ENCODE data around the gene PRKACA. TPM values are rescaled to one million over a fixed set of nuclear protein-coding genes. Genes with fewer than 3 reads are reported as not detected.

Gene PRKACA
- total RNA-seq, 1 donor from 2014 or later, result 87.1 TPM

DNA sequence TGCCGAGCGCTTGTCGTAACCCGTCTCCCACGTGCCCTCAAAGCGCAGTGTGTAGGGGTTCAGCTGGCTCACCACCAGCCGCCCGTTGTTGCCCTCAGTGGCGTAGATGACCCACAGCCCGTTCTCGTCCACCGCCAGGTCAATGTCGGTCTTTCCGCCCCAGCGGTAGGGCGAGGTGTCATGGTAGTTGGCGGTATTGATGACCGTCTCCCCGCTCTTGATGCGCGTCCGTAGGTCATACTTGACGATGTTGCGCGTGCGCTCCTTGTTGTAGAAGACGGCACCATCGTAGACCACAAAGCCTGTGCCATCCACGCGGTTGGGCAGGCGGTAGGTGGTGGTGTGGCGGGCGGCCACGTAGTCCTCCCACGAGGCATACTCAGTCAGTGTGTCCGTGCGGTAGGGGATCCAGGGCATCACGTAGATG, 45.3 kb upstream of the PRKACA start:
- no peaks in the 10 kb centered on the region for H3K9me3 ChIP-seq
- DNase-seq, result no peak
- intact Hi-C loops (cut with DNase I), result no loop called here
- no peak for ATAC-seq
- H3K4me3 ChIP-seq, result no peak overlapping the region
- H3K27ac ChIP-seq, result no peak overlapping the region
- TF ChIP-seq, protein P1, sequence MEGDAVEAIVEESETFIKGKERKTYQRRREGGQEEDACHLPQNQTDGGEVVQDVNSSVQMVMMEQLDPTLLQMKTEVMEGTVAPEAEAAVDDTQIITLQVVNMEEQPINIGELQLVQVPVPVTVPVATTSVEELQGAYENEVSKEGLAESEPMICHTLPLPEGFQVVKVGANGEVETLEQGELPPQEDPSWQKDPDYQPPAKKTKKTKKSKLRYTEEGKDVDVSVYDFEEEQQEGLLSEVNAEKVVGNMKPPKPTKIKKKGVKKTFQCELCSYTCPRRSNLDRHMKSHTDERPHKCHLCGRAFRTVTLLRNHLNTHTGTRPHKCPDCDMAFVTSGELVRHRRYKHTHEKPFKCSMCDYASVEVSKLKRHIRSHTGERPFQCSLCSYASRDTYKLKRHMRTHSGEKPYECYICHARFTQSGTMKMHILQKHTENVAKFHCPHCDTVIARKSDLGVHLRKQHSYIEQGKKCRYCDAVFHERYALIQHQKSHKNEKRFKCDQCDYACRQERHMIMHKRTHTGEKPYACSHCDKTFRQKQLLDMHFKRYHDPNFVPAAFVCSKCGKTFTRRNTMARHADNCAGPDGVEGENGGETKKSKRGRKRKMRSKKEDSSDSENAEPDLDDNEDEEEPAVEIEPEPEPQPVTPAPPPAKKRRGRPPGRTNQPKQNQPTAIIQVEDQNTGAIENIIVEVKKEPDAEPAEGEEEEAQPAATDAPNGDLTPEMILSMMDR (IDR thresholded peaks at IDR 0.05), result no peak
- H3K36me3 ChIP-seq, result peaks cover 23% of the 10 kb centered on the region
- no peaks in the 10 kb centered on the region for H3K27me3 ChIP-seq (ENCODE audit: low read depth)
- peaks cover 18% of the 10 kb centered on the region for H3K4me1 ChIP-seq

DNA sequence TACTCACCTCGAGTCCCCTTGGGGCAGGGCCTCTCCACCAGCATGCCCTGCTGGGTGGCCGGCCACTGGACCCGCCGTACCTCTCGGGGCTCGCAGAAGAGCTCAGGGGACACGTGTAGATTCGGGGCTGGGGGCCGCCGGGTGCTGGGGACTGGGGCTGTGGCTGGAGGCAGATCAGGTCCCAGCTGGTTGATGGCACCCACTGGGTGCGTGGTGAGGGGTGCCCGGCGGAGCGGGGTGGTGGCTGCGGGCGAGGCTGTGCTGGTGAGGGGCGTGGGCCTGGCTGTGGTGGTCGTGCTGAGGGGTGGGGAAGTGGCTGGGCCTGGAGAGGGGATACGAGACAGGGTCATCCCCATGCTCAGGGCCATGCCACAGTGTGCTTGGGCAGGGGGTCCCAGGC, 43.7 kb upstream of the PRKACA start:
- Histone ChIP-seq H3K4me3 (no peak overlapping the region), H3K4me1 (peaks cover 2% of the 10 kb centered on the region), H3K27me3 (ENCODE audit: low read depth) (no peaks in the 10 kb centered on the region), H3K27ac (no peak overlapping the region), H3K9me3 (no peaks in the 10 kb centered on the region), H3K36me3 (peaks cover 37% of the 10 kb centered on the region)
- no peak for ATAC-seq
- no peak for DNase-seq
- TF ChIP-seq, protein P1 (IDR thresholded peaks at IDR 0.05), result no peak
- intact Hi-C loops (cut with DNase I), result no loop called here

DNA sequence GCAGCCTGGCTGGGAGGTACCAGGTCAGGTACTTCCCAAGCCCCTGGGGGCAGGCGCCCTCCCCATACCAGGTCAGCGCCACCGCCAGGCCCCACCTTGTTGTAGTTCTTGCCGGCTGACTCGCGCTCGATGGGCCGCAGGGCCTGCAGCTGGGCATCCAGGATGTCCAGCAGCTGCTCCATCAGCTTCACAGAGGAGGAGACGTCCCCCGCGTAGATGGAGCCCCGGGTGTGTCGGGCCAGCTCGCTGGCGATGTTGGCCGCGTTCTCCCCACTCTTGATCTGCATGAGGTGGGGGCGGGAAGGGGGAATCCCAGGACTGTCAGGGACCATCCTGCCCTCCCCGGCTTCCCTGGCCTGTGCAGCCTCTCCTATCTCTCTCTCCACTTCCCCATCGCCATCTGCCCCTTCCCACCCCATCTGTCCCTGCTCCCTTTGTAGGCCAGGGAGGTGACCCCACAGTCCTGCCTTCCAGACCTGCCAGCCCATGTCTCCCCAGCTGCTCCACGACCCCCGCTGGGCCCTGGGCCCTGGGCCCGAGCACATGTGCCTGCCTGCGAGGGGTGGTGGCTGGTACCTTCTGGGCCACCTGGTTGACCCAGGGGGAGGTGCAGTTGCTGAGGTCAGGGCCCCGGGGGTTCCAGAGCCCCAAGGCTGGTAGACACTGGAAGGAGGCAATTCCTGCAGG, 42.6 kb upstream of the PRKACA start:
- Histone ChIP-seq H3K27me3 (ENCODE audit: low read depth) (no peaks in the 10 kb centered on the region), H3K9me3 (no peaks in the 10 kb centered on the region), H3K36me3 (peaks cover 48% of the 10 kb centered on the region), H3K4me1 (no peaks in the 10 kb centered on the region), H3K4me3 (no peak overlapping the region), H3K27ac (no peak overlapping the region)
- DNase-seq (no peak), ATAC-seq (no peak)
- TF ChIP-seq, protein P1 (IDR thresholded peaks at IDR 0.05), result no peak
- intact Hi-C loops (cut with DNase I), result no loop called here

DNA sequence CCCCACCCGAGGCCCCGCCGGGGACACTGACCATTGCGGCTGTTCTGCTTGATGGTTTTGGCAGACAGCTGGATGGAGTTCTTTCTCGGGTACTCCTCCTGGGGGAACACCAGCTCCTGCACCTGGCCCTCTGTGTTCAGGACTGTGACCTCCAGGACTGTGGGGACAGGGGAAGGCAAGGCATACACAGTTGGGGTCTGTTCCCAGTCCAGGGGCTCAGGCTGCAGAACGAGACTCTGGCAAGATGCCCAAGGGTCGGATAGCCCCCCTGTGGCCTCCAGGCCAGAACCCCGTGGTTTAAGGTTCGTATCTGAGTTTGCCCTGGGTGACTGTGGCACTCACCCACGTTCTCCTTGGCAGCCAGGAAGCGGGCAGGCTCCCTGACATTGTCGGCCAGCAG, 41.5 kb upstream of the PRKACA start:
- Histone ChIP-seq H3K36me3 (peaks cover 53% of the 10 kb centered on the region), H3K27me3 (ENCODE audit: low read depth) (no peaks in the 10 kb centered on the region), H3K9me3 (no peaks in the 10 kb centered on the region), H3K4me1 (no peaks in the 10 kb centered on the region), H3K27ac (no peak overlapping the region), H3K4me3 (no peak overlapping the region)
- intact Hi-C loops (cut with DNase I), result no loop called here
- ATAC-seq (no peak), DNase-seq (no peak)
- TF ChIP-seq, protein P1 (IDR thresholded peaks at IDR 0.05), result no peak

GRCh38 chr19:14158276-14159023, 40.9 kb upstream of the PRKACA start:
- H3K36me3 ChIP-seq, result peaks cover 53% of the 10 kb centered on the region
- intact Hi-C loops (cut with DNase I), result no loop called here
- H3K27ac ChIP-seq, result no peak overlapping the region
- no peaks in the 10 kb centered on the region for H3K4me1 ChIP-seq
- H3K9me3 ChIP-seq, result no peaks in the 10 kb centered on the region
- ATAC-seq, result no peak
- no peak overlapping the region for H3K4me3 ChIP-seq
- TF ChIP-seq, protein P1 (IDR thresholded peaks at IDR 0.05), result no peak
- H3K27me3 ChIP-seq (ENCODE audit: low read depth), result no peaks in the 10 kb centered on the region
- DNase-seq, result no peak

All from lower lobe of right lung (tissue), 2 donors.